HG02884 (cell line): ENCODE results near the gene GHITM.
"Not testable (repeated sequence)": the region's sequence is repeated elsewhere in the genome, so short reads cannot be mapped to it uniquely, and the experiment has no call there.

Source experiments
- ATAC-seq: cut with Tn5 transposase; IDR thresholded peaks from one replicate; pipeline ENCODE4 v1.9.1; 2021; ENCODE audit warnings: mild to moderate bottlenecking, moderate library complexity; ENCODE audit not compliant: unreplicated experiment

The GHITM gene

GRCh38 chr10:84140036-84140379 lies 699 bp downstream of the GHITM start:
- ATAC-seq, result no peak

GRCh38 chr10:84147347-84147746 lies 8.0 kb downstream of the GHITM start:
- no peak for ATAC-seq

- peak; percentile 79 for ATAC-seq
These were observed 8.8 kb downstream of the GHITM start for GRCh38 chr10:84148006-84148597.

DNA sequence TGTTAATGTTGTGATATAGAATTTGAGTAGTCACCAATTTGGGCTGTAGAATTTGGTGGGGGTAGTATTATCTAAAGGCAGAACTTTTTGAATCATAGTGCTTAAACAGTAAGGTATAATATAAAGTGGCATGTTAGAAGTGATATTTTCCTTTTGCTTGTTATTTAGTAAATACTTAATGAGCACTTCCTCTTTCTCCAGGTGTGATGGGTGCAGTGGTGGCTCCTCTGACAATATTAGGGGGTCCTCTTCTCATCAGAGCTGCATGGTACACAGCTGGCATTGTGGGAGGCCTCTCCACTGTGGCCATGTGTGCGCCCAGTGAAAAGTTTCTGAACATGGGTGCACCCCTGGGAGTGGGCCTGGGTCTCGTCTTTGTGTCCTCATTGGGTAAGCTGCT lies 10.5 kb downstream of the GHITM start:
- no peak for ATAC-seq

DNA sequence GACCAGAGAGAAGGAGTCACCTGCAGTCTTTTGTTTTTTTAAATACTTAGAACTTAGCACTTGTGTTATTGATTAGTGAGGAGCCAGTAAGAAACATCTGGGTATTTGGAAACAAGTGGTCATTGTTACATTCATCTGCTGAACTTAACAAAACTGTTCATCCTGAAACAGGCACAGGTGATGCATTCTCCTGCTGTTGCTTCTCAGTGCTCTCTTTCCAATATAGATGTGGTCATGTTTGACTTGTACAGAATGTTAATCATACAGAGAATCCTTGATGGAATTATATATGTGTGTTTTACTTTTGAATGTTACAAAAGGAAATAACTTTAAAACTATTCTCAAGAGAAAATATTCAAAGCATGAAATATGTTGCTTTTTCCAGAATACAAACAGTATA lies 13.5 kb downstream of the GHITM start:
- no peak for ATAC-seq

DNA sequence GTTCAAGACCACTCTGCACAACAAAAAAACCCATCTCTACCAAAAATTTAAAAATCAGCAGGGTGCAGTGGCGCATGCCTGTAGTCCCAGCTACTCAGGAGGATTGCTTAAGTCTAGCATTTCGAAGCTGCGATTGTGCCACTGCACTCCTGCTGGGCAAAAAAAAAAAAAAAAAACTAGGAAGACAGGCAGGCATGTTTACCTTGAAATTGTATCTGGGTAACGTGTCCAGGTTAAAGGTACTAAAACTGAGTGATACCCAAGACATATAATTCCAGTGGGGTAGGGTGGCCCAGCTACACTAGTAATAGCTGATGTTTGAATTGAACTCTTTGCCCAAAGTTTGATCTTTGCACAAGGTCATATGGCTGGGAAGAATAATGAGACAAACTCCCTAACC lies 16.2 kb downstream of the GHITM start:
- no peak for ATAC-seq

DNA sequence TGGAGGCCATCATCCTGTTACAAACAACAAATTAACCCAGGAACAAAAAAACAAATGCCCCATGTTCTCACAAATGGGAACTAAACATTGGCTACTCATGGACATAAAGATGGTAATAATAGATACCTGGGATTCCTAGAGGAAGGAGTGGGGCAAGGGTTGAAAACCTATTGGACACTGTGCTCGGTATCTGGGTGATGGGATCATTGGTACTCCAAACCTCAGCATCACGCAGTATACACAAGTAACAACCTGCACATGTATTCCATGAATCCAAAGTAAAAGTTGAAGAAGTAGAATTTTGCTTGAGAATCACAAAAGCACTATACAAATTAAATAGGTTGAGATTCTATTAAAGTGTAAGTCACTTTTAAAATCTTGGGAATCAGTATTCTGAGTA lies 16.7 kb downstream of the GHITM start:
- ATAC-seq, result no peak

DNA sequence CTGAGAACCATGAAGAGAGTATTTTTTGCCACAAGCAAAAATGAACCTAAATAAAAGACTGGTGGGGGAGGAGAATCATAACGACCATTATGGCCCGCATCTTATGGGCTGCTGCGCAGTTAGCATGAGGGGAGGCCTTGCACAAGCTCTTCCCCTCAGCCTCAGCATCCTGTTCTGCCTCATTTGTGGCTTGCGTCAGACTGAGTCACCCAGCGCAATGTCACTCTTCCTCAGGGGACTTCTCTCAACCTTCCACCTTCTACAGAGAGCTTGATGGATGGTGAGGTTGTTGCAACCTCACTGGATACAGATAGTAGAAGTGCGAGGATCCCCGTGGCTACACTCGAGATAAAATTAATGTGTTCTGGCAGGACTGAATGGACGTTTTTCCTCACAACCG lies 17.5 kb downstream of the GHITM start:
- ATAC-seq, result no peak

DNA sequence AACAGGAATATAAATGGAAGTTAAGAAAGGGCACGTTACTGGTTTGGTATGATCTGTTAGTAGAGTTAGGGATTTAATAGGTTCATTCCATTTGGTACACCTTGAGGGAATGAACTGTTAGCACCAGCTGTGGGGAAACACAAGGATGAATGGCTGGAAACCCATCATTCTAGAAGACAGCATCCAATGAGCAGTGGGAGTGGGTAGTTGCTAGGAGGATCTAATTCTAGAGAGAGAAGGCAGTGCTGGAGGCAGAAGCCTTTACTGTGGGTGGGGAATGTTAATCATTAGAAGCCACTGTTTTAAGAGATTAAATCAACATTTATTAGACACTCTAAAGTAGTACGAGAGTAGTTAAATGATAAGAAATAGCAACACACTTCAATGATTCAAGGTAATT lies 18.8 kb downstream of the GHITM start:
- no peak for ATAC-seq

DNA sequence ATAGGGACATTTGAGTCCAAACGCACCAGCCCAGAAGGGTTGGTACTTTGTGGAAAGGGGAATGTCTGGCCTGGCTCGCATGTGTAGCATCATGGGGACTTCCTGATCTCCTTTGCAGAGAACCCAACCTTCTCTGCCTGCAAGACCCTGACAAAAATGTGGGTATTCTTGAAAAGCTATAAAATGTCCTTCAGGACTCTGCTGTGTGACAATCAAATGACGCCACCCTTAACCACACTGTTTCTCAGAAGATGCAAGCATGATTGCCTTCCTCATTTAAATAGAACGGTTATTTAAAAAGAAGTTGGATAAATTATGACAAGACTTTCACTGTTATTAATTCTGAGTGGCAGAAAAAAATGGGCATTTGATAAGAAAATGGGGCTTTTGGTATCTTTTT lies 19.2 kb downstream of the GHITM start:
- ATAC-seq, result no peak

DNA sequence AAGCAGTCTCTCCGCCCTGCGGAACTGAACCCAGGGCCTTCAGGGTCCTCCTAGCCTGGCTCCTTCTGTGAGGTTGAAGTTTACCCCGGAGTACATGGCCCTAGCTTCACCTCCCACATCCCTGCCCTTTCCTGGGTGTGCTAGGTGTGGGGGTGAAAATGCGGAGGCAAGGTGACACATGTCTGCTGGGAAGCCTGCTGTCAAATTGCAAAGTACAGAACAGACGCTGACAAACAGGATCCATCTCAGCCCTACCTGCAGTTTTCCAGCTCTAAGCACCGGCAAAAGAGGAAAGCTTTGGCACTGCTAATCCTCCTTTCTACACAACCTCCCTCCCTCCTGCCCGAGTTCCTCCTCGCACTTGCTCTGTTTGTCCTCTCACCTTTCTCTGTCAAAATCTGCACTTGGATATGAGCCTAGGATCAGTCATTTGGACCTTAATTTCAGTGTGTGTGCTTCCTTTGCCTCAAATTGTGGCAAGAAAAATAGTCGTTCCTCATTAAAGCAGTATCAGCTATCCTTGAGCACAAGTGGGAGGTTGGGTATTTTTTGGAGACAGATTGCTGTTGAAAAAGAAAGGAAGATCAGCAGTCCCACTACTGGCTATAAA lies 19.9 kb downstream of the GHITM start:
- ATAC-seq, result no peak

DNA sequence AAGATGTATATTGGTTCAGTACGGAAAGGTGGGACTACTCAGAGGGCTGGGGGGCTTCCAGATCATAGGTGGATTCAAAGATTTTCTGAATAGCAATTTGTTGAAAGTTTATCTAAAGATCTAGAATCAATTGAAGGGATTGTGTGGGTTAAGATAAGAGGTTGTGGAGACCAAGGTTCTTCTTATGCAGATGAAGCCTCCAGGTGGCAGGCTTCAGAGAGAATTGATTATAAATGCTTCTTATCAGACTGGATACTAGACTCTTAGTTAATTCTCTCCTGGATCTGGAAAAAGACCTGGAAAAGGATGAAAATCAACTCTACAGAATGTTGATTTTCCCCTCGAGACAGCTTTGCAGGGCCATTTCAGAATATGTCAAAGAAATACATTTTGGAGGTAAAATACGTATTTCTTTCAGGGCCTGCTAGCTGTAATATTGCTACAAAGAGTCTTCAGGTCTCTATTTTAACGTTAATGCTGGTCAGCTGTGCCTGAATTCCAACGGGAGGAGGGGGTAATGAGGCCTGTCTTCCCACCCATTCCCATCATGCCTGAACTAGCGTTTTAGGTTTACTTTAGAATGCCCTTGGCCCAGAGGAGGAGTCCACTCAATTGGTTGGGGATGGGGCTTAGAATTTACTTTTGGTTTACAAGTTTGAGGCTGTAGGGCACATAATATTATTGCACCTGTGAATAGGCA lies 21.5 kb downstream of the GHITM start:
- ATAC-seq, result no peak

- no peak for ATAC-seq
These were observed 24.7 kb downstream of the GHITM start for GRCh38 chr10:84163996-84164395.

DNA sequence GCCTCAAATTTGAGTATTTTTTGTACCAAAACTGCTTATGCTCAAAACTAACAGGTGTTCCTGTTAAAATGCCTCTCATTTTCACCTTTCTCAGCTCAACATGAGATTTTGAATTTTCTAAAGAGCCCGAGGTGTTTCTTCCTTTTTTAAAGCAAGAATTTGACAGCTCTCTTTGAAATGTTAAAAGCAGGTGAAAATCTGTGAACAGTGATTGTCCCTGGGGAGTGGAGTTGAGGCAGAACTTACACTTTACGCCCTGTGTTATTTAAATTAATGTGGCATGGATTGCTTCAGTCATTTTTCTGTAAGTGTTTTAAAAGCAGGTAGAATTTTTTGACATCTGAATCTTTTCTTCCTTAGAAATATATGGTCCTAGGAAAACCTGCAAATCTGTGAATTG lies 25.1 kb downstream of the GHITM start:
- no peak for ATAC-seq

GRCh38 chr10:84166620-84167288 lies 27.4 kb downstream of the GHITM start:
- peak; percentile 51 for ATAC-seq

- ATAC-seq, result peak; percentile 9
These were observed 28.0 kb downstream of the GHITM start for GRCh38 chr10:84167289-84167653.

- ATAC-seq, result not testable (repeated sequence)
These were observed 29.1 kb downstream of the GHITM start for GRCh38 chr10:84168382-84168781.

DNA sequence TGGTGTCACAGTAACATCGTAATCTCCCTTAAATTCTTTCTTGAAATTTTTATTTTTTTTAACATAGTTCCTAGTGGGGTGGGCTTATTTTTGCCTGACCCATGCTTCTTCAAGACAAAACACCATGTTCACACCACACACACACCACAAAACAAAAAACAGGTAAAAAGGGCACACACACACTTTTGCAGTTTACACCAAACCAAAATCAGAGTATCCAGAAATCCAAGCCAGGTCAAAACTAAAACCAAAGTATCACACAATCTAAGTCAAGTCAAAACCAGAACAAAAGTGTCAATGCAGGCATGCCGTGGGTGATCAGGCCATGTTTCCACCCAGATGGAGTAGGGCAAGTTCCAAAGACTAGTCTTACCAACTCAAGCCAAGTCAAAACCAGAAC lies 31.9 kb downstream of the GHITM start:
- not testable (repeated sequence) for ATAC-seq

- ATAC-seq, result peak; percentile 34
These were observed 32.6 kb downstream of the GHITM start for GRCh38 chr10:84171700-84172466.

DNA sequence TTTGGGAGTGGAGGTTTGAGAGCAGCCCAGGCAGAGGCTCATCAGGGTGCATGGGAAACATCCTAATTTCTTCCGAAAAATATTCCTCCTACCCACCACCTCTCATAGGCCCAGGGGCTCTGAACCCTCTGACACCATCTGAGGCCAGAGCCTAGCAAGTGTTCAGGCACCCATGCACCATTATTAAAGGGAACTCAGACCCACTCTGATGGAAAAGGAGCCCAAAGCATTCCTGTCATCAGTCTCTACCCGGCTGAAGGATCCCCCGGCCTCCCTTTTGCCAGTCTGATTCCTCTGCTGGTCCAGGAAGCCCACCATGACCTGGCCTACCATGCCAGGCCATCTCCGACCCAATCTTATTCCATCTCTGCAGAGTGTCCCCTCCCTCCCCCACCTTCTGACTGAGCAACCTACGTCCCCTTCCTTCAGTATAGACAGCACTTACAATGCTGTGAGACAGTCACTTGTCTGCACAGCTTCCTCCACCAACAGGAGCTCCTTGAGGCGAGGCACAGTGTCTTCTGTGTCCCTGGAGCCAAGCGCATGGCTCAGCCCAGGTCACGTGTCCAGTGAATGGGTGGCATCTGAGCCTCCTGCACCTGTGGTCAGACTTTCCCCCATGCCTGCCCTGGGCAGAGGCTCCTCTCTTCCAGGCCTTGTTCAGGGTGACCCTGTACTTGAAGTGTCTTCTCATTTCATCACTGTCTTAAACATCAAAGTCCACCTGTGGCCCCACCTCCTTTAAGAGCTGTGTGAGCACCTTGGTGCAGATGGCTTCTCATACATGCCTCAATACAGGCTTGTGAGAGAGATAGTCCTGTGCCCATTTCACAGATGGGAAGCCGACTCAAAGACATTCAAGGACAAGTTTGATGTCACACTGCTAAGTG lies 33.4 kb downstream of the GHITM start:
- peak; percentile 54 for ATAC-seq
